ENCODE results near the gene MKKS. TPM values are rescaled to one million over a fixed set of nuclear protein-coding genes. Genes with fewer than 3 reads are reported as not detected.

MKKS gene
- total and polyA plus RNA-seq, 2 of the 13 experiments (the other 11 are each of a cell fraction or from before 2014, with no cell fraction given): 26.7 to 34.5 TPM

DNA sequence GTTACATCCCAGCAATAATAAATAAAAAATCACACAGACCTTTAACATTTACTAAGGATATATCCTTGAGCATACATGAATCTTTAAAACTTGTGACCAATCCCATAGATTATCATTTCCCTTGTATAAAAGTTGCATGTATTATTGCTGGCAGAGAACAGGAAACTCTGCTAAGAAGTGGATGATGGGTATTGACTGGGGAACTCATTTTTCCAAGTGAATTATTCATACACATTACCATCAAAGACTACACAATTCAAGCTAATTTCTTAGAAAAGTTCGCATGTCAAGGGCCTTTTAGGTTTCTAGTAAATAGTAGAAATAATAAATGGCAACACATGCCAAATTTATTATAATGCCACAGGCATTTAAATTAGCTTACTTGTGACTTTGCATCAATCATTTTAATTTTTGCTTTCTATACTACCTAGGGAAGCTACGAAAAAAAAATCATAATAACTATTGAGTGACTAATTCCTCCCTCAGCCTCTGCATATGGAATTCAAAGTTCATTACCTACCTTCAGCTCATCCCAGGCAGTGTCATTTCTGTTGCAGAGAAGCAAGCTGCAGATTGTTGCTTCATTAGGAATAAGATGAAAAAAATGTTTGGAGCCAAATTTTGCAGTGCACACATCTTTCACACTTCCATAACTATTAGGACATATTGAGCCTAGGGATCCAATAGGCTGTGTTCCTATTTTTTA is 25.8 kb downstream of the MKKS start:
- H3K4me3 ChIP-seq (replicated peaks in 1 of 3; ENCODE audit: insufficient read depth in 1 of 3, low read depth in 2 of 3, low read length in 3 of 3): no peak overlapping the region
- H3K79me2 ChIP-seq (ENCODE audit: insufficient read depth, low read length): no peaks in the 10 kb centered on the region
- no peak overlapping the region for H3K4me2 ChIP-seq (ENCODE audit: low read depth, low read length)
- 97% methylated on average over 2 of the region's 2 CpGs for WGBS (ENCODE audit: low lambda C conversion rate)
- FAIRE-seq (no peak), DNase-seq (ENCODE audit: low spot score) (no peak), ATAC-seq (no peak)
- no peak overlapping the region for H2AFZ ChIP-seq (ENCODE audit: low read length)
- 0 out of 2 replicates have a peak, but pooled peaks cover 7% of the 10 kb centered on the region for H3K4me1 ChIP-seq (ENCODE audit: insufficient read depth, low read length)
- CTCF ChIA-PET (ENCODE audit: low intra/inter-chr PET ratio, low total read pairs): no interaction called here
- BruUV-seq (replicated peaks): no TSS peak
- intact Hi-C loops (cut with micrococcal nuclease; ENCODE audit: unreplicated experiment): loop anchor here (5.0 kb wide), 2 partner anchors 41 to 146 kb away; no protein-coding TSS in a partner anchor
- no peak overlapping the region for H3K9ac ChIP-seq (ENCODE audit: insufficient read depth, low read depth, low read length)
- H3K27ac ChIP-seq (ENCODE audit: extremely low read length, insufficient read depth, low read length): no peak overlapping the region
- no peaks in the 10 kb centered on the region for H3K27me3 ChIP-seq (ENCODE audit: control insufficient read depth in 1 of 2, insufficient read depth in 2 of 2, low read length in 2 of 2)
- no peak for TF ChIP-seq SETDB1 (CRISPR knock-in tag; IDR thresholded peaks at IDR 0.05; ENCODE audit: borderline replicate concordance)
- no peak for TF ChIP-seq ZNF3 (CRISPR knock-in tag; IDR thresholded peaks at IDR 0.05)
- no peak for TF ChIP-seq SRSF4 (IDR thresholded peaks at IDR 0.05; ENCODE audit: low read depth, low read length, poor library complexity, severe bottlenecking)
- TF ChIP-seq, protein P1, sequence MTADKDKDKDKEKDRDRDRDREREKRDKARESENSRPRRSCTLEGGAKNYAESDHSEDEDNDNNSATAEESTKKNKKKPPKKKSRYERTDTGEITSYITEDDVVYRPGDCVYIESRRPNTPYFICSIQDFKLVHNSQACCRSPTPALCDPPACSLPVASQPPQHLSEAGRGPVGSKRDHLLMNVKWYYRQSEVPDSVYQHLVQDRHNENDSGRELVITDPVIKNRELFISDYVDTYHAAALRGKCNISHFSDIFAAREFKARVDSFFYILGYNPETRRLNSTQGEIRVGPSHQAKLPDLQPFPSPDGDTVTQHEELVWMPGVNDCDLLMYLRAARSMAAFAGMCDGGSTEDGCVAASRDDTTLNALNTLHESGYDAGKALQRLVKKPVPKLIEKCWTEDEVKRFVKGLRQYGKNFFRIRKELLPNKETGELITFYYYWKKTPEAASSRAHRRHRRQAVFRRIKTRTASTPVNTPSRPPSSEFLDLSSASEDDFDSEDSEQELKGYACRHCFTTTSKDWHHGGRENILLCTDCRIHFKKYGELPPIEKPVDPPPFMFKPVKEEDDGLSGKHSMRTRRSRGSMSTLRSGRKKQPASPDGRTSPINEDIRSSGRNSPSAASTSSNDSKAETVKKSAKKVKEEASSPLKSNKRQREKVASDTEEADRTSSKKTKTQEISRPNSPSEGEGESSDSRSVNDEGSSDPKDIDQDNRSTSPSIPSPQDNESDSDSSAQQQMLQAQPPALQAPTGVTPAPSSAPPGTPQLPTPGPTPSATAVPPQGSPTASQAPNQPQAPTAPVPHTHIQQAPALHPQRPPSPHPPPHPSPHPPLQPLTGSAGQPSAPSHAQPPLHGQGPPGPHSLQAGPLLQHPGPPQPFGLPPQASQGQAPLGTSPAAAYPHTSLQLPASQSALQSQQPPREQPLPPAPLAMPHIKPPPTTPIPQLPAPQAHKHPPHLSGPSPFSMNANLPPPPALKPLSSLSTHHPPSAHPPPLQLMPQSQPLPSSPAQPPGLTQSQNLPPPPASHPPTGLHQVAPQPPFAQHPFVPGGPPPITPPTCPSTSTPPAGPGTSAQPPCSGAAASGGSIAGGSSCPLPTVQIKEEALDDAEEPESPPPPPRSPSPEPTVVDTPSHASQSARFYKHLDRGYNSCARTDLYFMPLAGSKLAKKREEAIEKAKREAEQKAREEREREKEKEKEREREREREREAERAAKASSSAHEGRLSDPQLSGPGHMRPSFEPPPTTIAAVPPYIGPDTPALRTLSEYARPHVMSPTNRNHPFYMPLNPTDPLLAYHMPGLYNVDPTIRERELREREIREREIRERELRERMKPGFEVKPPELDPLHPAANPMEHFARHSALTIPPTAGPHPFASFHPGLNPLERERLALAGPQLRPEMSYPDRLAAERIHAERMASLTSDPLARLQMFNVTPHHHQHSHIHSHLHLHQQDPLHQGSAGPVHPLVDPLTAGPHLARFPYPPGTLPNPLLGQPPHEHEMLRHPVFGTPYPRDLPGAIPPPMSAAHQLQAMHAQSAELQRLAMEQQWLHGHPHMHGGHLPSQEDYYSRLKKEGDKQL (CRISPR knock-in tag; IDR thresholded peaks at IDR 0.05; ENCODE audit: low read depth): no peak
- TF ChIP-seq PCBP1 (IDR thresholded peaks at IDR 0.05; ENCODE audit: borderline replicate concordance, low read depth, low read length): no peak
- no peak for TF ChIP-seq NFYB (CRISPR knock-in tag; IDR thresholded peaks at IDR 0.05)
- no peak for TF ChIP-seq RFXAP (CRISPR knock-in tag; IDR thresholded peaks at IDR 0.05; ENCODE audit: borderline replicate concordance)
- TF ChIP-seq HCFC1 (IDR thresholded peaks at IDR 0.05; ENCODE audit: low read depth, low read length): no peak
- no peak for TF ChIP-seq MTF2 (CRISPR knock-in tag; IDR thresholded peaks at IDR 0.05; ENCODE audit: borderline replicate concordance)
- TF ChIP-seq, protein P2, sequence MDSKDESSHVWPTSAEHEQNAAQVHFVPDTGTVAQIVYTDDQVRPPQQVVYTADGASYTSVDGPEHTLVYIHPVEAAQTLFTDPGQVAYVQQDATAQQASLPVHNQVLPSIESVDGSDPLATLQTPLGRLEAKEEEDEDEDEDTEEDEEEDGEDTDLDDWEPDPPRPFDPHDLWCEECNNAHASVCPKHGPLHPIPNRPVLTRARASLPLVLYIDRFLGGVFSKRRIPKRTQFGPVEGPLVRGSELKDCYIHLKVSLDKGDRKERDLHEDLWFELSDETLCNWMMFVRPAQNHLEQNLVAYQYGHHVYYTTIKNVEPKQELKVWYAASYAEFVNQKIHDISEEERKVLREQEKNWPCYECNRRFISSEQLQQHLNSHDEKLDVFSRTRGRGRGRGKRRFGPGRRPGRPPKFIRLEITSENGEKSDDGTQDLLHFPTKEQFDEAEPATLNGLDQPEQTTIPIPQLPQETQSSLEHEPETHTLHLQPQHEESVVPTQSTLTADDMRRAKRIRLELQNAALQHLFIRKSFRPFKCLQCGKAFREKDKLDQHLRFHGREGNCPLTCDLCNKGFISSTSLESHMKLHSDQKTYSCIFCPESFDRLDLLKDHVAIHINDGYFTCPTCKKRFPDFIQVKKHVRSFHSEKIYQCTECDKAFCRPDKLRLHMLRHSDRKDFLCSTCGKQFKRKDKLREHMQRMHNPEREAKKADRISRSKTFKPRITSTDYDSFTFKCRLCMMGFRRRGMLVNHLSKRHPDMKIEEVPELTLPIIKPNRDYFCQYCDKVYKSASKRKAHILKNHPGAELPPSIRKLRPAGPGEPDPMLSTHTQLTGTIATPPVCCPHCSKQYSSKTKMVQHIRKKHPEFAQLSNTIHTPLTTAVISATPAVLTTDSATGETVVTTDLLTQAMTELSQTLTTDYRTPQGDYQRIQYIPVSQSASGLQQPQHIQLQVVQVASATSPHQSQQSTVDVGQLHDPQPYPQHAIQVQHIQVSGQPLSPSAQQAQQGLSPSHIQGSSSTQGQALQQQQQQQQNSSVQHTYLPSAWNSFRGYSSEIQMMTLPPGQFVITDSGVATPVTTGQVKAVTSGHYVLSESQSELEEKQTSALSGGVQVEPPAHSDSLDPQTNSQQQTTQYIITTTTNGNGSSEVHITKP (CRISPR knock-in tag; IDR thresholded peaks at IDR 0.05; ENCODE audit: low read depth): no peak
- TF ChIP-seq BRCA1 (CRISPR knock-in tag; IDR thresholded peaks at IDR 0.05): no peak
- TF ChIP-seq CAMTA2 (CRISPR knock-in tag; IDR thresholded peaks at IDR 0.05; ENCODE audit: borderline replicate concordance): no peak
- TF ChIP-seq ZNF788 (CRISPR knock-in tag; IDR thresholded peaks at IDR 0.05; ENCODE audit: borderline replicate concordance): no peak
- no peaks in the 10 kb centered on the region for H3K9me3 ChIP-seq (ENCODE audit: low read length)
- in situ Hi-C loops (cut with HindIII; ENCODE audit: extremely low pct_ligation_motif_present, low pct_unique_long_range_greater_than_20kb): no loop called here
- POLR2A ChIA-PET: no interaction called here
- H4K20me1 ChIP-seq (ENCODE audit: insufficient read depth, low read length): no peaks in the 10 kb centered on the region
- H3K36me3 ChIP-seq (replicated peaks in 1 of 2; ENCODE audit: control insufficient read depth in 1 of 2, insufficient read depth in 2 of 2, low read length in 2 of 2): peaks cover 12 to 25% of the 10 kb centered on the region in 2 experiments

Data from HepG2 (cell line).